Measurements from ENCODE around the gene FIS1. TPM values are rescaled to one million over a fixed set of nuclear protein-coding genes. Genes with fewer than 3 reads are reported as not detected.
A peak's percentile ranks its signal among the peaks of the same experiment; 100 is the strongest.

FIS1 gene
- total RNA-seq, 1 donor, result 123 TPM

- H3K4me3 ChIP-seq (ENCODE audit: low read depth, low read length), result no peak overlapping the region
- no peak for DNase-seq (ENCODE audit: low read depth)
- no peak for TF ChIP-seq CTCF (IDR thresholded peaks at IDR 0.05; ENCODE audit: insufficient read depth, low read length)
Observed at GRCh38 chr7:101250324-101250723, 5.4 kb upstream of the FIS1 start.

- DNase-seq (ENCODE audit: low read depth), result no peak
- TF ChIP-seq CTCF (IDR thresholded peaks at IDR 0.05; ENCODE audit: insufficient read depth, low read length), result no peak
Observed at GRCh38 chr7:101248276-101248675, 3.4 kb upstream of the FIS1 start.

GRCh38 chr7:101245147-101245668, 327 bp upstream of the FIS1 start:
- TF ChIP-seq CTCF (IDR thresholded peaks at IDR 0.05; ENCODE audit: insufficient read depth, low read length), result no peak
- peak overlapping the region; percentile 82 for H3K4me3 ChIP-seq (ENCODE audit: low read depth, low read length)
- DNase-seq (ENCODE audit: low read depth), result no peak

More at GRCh38 chr7:101248276-101248675, 3.4 kb upstream of the FIS1 start:
- H3K4me3 ChIP-seq (ENCODE audit: low read depth, low read length), result no peak overlapping the region

- DNase-seq (ENCODE audit: low read depth), result peak; percentile 47
- H3K4me3 ChIP-seq (ENCODE audit: low read depth, low read length), result peak overlapping the region; percentile 82
- TF ChIP-seq CTCF (IDR thresholded peaks at IDR 0.05; ENCODE audit: insufficient read depth, low read length), result no peak
Observed at GRCh38 chr7:101243646-101244374, 1.1 kb downstream of the FIS1 start.

GRCh38 chr7:101241443-101242349, 3.2 kb downstream of the FIS1 start:
- DNase-seq (ENCODE audit: low read depth), result no peak
- H3K4me3 ChIP-seq (ENCODE audit: low read depth, low read length), result no peak overlapping the region
- no peak for TF ChIP-seq CTCF (IDR thresholded peaks at IDR 0.05; ENCODE audit: insufficient read depth, low read length)

GRCh38 chr7:101241015-101241363, 3.9 kb downstream of the FIS1 start:
- H3K4me3 ChIP-seq (ENCODE audit: low read depth, low read length), result no peak overlapping the region
- DNase-seq (ENCODE audit: low read depth), result peak; percentile 26
- TF ChIP-seq CTCF (IDR thresholded peaks at IDR 0.05; ENCODE audit: insufficient read depth, low read length), result no peak

Measured in fibroblast of the aortic adventitia (primary cell).